ENCODE measurements around the gene RPL27.
"Not testable (repeated sequence)": the region's sequence is repeated elsewhere in the genome, so short reads cannot be mapped to it uniquely, and the experiment has no call there.

RPL27 gene

DNA sequence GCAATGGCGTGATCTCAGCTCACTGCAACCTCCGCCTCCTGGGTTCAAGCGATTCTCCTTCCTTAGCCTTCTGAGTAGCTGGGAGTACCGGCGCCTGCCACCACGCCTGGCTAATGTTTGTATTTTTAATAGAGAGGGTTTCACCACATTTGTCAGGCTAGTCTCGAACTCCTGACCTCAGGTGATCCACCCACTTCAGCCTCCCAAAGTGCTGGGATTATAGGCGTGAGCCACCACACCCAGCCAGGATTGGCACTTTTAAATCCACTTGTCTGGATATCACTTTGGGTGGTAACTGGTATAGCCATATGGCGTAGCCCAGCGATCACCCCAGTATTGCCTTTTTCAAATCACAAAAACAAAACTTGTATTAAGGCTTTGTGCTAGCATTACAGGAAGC, 4.3 kb upstream of the RPL27 start:
- DNase-seq (ENCODE audit: low spot score) = not testable (repeated sequence)

- DNase-seq (ENCODE audit: low spot score) = no peak
These were observed 732 bp upstream of the RPL27 start for GRCh38 chr17:42997390-42997983.

DNA sequence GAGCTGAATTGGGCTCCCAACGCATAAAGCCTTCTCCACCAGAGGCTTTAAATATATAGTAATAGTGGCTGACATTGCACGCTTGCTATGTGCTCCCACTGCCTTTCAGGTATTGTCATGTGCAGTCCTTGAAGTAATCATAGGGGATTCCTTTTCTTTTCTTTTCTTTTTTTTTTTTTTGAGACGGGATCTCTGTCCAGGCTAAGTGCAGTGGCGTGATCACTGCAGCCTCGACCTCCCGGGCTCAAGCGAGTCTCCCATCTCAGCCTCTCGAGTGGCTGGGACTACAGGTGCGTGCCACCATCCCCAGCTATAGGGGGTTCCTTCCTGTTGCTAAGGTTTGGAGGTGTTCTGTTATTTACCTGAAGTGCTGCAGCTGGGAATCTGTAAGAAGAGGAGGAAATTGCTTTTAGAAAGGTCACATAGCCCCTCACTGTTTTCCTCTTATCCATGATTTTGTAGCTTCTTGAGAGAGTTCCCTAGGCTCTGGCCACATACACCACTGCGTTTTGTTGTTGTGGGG, 845 bp downstream of the RPL27 start:
- DNase-seq (ENCODE audit: low spot score) = no peak

DNA sequence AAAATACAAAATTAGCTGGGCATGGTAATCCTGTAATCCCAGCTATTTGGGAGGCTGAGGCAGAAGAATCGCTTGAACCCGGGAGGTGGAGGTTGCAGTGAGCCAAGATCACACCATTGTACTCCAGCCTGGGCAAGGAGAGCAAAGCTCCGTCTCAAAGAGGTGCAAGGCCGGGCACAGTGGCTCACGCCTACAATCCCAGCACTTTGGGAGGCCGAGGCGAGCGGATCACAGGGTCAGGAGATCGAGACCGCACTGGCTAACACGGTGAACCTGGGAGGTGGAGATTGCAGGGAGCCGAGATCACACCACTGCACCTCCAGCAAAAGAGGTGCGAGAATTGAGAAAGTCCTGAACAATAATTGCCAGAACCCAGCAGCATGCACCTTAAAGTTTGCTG, 2.7 kb downstream of the RPL27 start:
- not testable (repeated sequence) for DNase-seq (ENCODE audit: low spot score)

DNA sequence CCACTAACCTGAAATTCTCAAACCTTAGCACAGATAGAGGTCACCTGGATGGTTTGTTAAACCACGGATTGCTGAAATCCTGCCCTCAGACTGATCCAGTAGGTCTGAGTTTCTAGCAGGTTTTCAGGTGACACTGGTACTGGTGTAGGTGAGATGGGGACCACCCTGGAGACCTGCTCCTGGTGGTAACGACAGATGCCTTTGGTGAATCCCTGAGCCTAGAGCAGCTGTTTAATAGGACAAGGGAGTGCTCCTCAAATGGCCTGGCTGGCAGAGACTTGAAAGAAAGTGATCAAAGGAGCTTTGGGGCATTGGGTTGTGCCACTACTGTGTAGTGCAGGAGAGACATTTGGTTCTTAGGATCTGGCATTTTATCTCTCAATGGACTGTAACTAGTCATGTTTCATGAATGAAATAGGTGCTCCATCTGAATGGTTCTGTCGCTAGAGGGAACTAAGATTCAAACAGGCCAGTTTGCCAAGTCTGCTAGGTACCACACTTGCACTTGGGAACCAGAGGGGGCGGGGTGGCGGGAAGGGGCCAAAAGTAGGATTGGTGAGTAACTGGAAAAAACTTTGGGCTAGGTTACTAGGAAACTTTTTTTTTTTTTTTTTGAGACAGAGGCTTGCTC, 5.4 kb downstream of the RPL27 start:
- no peak for DNase-seq (ENCODE audit: low spot score)

- peak; percentile 83 for DNase-seq (ENCODE audit: low spot score)
These were observed 8.7 kb downstream of the RPL27 start, which contains the start of gene IFI35 for GRCh38 chr17:43006639-43007551. TSS of gene IFI35 (plus strand) at chr17:43006784. CDS start at chr17:43006948, 164 bp downstream.

- no peak for DNase-seq (ENCODE audit: low spot score)
These were observed 12.6 kb downstream of the RPL27 start for GRCh38 chr17:43010667-43011308.

- no peak for DNase-seq (ENCODE audit: low spot score)
These were observed 13.7 kb downstream of the RPL27 start for GRCh38 chr17:43011728-43012472.

DNA sequence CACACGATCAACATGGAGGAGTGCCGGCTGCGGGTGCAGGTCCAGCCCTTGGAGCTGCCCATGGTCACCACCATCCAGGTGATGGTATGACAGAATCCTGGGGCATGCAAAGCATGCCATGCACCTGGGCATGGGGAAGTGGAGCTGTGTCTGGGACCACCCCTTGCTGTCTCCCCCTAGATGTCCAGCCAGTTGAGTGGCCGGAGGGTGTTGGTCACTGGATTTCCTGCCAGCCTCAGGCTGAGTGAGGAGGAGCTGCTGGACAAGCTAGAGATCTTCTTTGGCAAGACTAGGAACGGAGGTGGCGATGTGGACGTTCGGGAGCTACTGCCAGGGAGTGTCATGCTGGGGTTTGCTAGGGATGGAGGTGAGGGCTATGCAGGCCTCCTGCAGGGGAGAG, 15.1 kb downstream of the RPL27 start:
- no peak for DNase-seq (ENCODE audit: low spot score)

DNA sequence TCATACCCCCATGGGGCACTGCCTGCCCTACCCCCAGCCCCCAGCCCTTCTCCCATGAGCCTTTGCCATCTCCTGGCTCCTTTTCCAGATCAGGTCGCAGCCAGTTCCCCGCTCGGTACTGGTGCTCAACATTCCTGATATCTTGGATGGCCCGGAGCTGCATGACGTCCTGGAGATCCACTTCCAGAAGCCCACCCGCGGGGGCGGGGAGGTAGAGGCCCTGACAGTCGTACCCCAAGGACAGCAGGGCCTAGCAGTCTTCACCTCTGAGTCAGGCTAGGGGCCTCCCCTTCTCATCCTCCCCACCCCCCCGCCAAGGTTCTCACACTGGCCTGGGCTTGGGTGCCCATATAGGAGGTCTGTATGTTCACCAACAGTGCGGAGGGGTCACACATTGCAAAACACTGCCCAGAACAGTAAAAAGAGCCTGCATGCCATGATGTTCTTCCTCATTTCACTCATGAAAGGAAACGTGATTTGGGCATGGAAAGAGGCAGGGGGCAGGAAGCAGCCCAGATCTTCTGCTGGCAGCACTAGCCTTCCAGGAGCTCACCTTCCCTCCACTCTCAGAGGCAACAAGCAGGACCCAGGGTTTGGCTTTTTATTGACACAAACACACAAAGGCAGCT, 15.9 kb downstream of the RPL27 start:
- DNase-seq (ENCODE audit: low spot score) = no peak

GRCh38 chr17:43014649-43015542, 16.7 kb downstream of the RPL27 start:
- DNase-seq (ENCODE audit: low spot score) = no peak

GRCh38 chr17:43015579-43015978, 17.4 kb downstream of the RPL27 start:
- DNase-seq (ENCODE audit: low spot score) = no peak

GRCh38 chr17:43016216-43016615, 18.0 kb downstream of the RPL27 start:
- DNase-seq (ENCODE audit: low spot score) = no peak

DNA sequence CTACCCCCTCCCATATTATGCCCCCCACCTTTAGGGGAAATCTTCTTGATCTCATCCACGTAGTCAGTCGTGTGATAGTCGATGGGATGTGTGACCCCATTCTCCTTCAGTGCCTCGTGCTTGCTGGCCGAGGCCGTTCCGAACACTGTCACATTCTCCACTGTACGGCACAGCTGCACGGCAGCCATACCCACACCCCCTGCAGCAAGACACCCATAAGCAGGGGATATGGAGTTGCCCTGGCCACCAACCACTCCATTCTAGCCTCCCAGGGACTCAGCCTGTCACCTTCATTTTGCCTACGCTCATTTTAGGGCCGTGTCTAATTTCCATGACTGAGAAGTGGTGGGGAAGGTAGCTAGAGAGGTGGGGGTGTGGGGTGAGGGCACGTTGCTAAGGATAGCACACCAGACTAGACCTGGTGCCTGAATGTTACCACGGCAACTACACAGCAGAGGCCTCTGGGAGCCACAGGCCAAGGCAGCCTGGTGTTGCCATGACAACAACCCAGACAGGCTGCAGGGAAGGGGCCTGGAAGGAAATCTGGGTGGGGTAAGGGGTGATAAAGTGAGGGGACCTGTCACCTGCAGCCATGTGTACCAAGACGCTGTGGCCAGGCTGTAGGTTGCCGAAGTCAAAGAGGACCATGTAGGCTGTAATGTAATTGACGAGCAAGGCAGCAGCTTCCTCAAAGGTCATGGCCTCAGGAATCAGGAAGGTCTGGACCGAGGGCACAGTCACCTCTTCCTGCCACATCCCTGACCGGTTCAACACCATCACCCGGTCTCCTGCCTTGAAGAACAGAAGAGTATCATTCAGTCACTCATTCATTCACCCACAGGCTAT, 20.0 kb downstream of the RPL27 start:
- no peak for DNase-seq (ENCODE audit: low spot score)

GRCh38 chr17:43018932-43019331, 20.7 kb downstream of the RPL27 start:
- no peak for DNase-seq (ENCODE audit: low spot score)

DNA sequence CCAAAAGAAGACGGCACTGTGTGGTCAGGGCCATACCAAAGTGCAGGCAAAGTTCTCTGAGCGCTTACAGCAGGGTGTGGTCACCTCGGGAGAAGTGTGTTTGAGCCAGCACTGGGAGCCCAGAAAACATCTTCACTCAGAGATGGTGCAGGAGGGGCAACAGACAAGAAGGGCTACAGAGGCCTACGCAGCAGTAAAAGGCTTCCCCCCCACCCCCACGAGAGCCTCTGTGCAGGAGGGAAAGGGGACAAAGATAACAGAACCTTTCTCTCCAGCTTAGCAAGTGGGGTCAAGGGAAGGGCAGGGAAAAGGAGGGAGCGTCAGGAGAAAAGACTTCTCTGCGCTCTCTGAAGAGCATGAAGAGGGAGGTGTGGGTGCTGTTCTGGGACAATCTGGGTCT, 21.2 kb downstream of the RPL27 start:
- no peak for DNase-seq (ENCODE audit: low spot score)

GRCh38 chr17:43020030-43020621, 21.9 kb downstream of the RPL27 start:
- no peak for DNase-seq (ENCODE audit: low spot score)
